HG02870 (cell line): ENCODE data around the gene RALY.
"Not testable (repeated sequence)": the region's sequence is repeated elsewhere in the genome, so short reads cannot be mapped to it uniquely, and the experiment has no call there.

Experiments
- ATAC-seq: cut with Tn5 transposase; IDR thresholded peaks from one replicate; pipeline ENCODE4 v1.9.1; 2021; ENCODE audit warnings: mild to moderate bottlenecking, moderate library complexity; ENCODE audit not compliant: unreplicated experiment

Gene RALY

GRCh38 chr20:34131491-34131890 lies 137.8 kb downstream of the RALY start:
- ATAC-seq: no peak

- not testable (repeated sequence) for ATAC-seq
These were observed 138.8 kb downstream of the RALY start for GRCh38 chr20:34132491-34132890.

GRCh38 chr20:34132943-34133342 lies 139.2 kb downstream of the RALY start:
- not testable (repeated sequence) for ATAC-seq

- ATAC-seq: not testable (repeated sequence)
These were observed 139.7 kb downstream of the RALY start for GRCh38 chr20:34133365-34133860.
